ENCODE measurements around the gene AADACL4. TPM values are rescaled to one million over a fixed set of nuclear protein-coding genes. Genes with fewer than 3 reads are reported as not detected.

The AADACL4 gene
- total RNA-seq, 1 donor from 2014 or later: not detected

- Histone ChIP-seq H3K4me1 (peaks cover 24% of the 10 kb centered on the region), H3K27me3 (ENCODE audit: low read depth) (no peaks in the 10 kb centered on the region), H3K9me3 (replicated peaks) (peaks cover 33% of the 10 kb centered on the region), H3K36me3 (no peaks in the 10 kb centered on the region), H3K4me3 (no peak overlapping the region), H3K27ac (replicated peaks) (peak overlapping the region; percentile 86)
- intact Hi-C loops (cut with micrococcal nuclease): no loop called here
- TF ChIP-seq, protein P1, sequence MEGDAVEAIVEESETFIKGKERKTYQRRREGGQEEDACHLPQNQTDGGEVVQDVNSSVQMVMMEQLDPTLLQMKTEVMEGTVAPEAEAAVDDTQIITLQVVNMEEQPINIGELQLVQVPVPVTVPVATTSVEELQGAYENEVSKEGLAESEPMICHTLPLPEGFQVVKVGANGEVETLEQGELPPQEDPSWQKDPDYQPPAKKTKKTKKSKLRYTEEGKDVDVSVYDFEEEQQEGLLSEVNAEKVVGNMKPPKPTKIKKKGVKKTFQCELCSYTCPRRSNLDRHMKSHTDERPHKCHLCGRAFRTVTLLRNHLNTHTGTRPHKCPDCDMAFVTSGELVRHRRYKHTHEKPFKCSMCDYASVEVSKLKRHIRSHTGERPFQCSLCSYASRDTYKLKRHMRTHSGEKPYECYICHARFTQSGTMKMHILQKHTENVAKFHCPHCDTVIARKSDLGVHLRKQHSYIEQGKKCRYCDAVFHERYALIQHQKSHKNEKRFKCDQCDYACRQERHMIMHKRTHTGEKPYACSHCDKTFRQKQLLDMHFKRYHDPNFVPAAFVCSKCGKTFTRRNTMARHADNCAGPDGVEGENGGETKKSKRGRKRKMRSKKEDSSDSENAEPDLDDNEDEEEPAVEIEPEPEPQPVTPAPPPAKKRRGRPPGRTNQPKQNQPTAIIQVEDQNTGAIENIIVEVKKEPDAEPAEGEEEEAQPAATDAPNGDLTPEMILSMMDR (IDR thresholded peaks at IDR 0.05; ENCODE audit: borderline replicate concordance): no peak
- no peak for DNase-seq
These were observed 6.2 kb upstream of the AADACL4 start for GRCh38 chr1:12637693-12638092.

DNA sequence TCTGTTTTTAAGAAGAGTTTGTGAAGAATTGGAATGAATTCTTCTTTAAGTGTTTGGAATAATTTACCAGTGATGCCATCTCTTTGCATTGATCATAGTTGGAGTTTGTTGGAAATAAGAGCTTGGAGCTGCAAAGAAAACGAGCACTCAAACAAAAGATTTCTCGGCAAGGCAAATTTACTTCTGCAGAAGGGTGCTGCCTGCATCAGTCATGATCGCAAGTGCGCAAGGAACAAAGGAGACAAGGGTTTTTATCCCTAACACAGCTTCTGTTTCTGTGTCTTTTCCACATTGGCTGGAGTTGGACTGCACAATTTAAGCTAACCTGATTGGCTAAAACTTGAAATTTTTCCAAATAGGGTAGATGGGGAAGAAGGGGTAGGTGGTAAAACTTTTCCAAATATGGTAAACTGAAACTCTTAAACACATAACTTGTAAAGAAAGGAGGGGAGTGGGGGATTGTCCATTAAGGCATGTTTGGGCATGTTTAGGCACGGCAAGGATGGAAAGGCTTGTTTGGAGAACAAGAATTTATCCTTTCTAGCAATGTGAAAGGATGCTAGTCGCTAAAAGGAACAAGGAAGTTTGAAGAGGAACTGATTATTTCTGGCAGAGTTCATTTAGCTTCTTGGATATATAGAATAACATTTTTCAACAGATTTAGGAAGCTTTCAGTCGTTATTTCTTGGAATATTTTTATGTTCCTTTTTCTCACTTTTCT is 3.5 kb upstream of the AADACL4 start:
- no peak overlapping the region for H3K27ac ChIP-seq (replicated peaks)
- H3K27me3 ChIP-seq (ENCODE audit: low read depth): no peaks in the 10 kb centered on the region
- DNase-seq: no peak
- intact Hi-C loops (cut with micrococcal nuclease): no loop called here
- no peak overlapping the region for H3K4me3 ChIP-seq
- TF ChIP-seq, protein P1 (IDR thresholded peaks at IDR 0.05; ENCODE audit: borderline replicate concordance): no peak
- peaks cover 33% of the 10 kb centered on the region for H3K9me3 ChIP-seq (replicated peaks)
- no peaks in the 10 kb centered on the region for H3K36me3 ChIP-seq
- H3K4me1 ChIP-seq: peaks cover 10% of the 10 kb centered on the region

DNA sequence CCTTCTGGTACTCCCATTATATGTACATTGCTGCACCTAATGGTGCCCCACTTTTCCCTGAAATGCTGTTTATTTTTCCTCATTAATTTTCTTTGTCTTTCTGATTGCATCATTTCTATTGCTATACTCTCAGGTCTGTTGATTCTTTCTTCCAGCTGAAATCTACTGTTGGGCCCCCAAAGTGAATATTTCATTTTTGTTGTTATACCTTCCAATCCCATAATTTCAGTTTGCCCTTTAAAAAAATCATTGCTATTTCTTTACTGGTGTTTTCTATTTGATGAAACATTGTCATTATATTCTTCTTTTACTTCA is 3.0 kb upstream of the AADACL4 start:
- intact Hi-C loops (cut with micrococcal nuclease): no loop called here
- H3K4me1 ChIP-seq: peaks cover 8% of the 10 kb centered on the region
- no peak for DNase-seq
- TF ChIP-seq, protein P1 (IDR thresholded peaks at IDR 0.05; ENCODE audit: borderline replicate concordance): no peak
- no peaks in the 10 kb centered on the region for H3K27me3 ChIP-seq (ENCODE audit: low read depth)
- H3K36me3 ChIP-seq: no peaks in the 10 kb centered on the region
- peaks cover 33% of the 10 kb centered on the region for H3K9me3 ChIP-seq (replicated peaks)
- no peak overlapping the region for H3K27ac ChIP-seq (replicated peaks)
- H3K4me3 ChIP-seq: no peak overlapping the region

GRCh38 chr1:12643079-12643478 is 806 bp upstream of the AADACL4 start:
- Histone ChIP-seq H3K27me3 (ENCODE audit: low read depth) (no peaks in the 10 kb centered on the region), H3K4me3 (no peak overlapping the region), H3K4me1 (no peaks in the 10 kb centered on the region), H3K36me3 (no peaks in the 10 kb centered on the region), H3K27ac (replicated peaks) (no peak overlapping the region), H3K9me3 (replicated peaks) (peaks cover 33% of the 10 kb centered on the region)
- DNase-seq: no peak
- TF ChIP-seq, protein P1 (IDR thresholded peaks at IDR 0.05; ENCODE audit: borderline replicate concordance): no peak
- intact Hi-C loops (cut with micrococcal nuclease): no loop called here

- no peak for DNase-seq
- no peak overlapping the region for H3K4me3 ChIP-seq
- no peak overlapping the region for H3K27ac ChIP-seq (replicated peaks)
- no peaks in the 10 kb centered on the region for H3K4me1 ChIP-seq
- H3K36me3 ChIP-seq: no peaks in the 10 kb centered on the region
- H3K9me3 ChIP-seq (replicated peaks): peaks cover 25% of the 10 kb centered on the region
- TF ChIP-seq, protein P1 (IDR thresholded peaks at IDR 0.05; ENCODE audit: borderline replicate concordance): no peak
- intact Hi-C loops (cut with micrococcal nuclease): no loop called here
- no peaks in the 10 kb centered on the region for H3K27me3 ChIP-seq (ENCODE audit: low read depth)
These were observed 352 bp downstream of the AADACL4 start for GRCh38 chr1:12644237-12644636.

All from left ventricle myocardium inferior (tissue), 1 donor.